Neural cell (in vitro differentiated cells): ENCODE results near the gene MAP2K6.

Experiments used
- CTCF ChIP-seq: fragments of 450-650 bp; IDR thresholded peaks from 2 replicates; pipeline ENCODE4 v1.5.1; 2014; ENCODE audit warnings: antibody characterized with exemption, mild to moderate bottlenecking, moderate library complexity; ENCODE audit not compliant: poor library complexity, severe bottlenecking
- EP300 ChIP-seq: fragments of 450-650 bp; conservative IDR thresholded peaks from 2 replicates; pipeline ENCODE4 v1.6.1; 2014; ENCODE audit warnings: antibody characterized with exemption, mild to moderate bottlenecking, moderate library complexity; ENCODE audit not compliant: poor library complexity, severe bottlenecking
- POLR2AphosphoS5 ChIP-seq: IDR thresholded peaks from 2 replicates; pipeline ENCODE4 v1.6.1; 2012
- SMC3 ChIP-seq: fragments of 450-650 bp; conservative IDR thresholded peaks from 2 replicates; pipeline ENCODE4 v1.6.1; 2014; ENCODE audit warnings: antibody characterized with exemption, mild to moderate bottlenecking, moderate library complexity; ENCODE audit not compliant: poor library complexity
- TAF1 ChIP-seq: IDR thresholded peaks from 2 replicates; pipeline ENCODE4 v1.6.1; 2012; ENCODE audit warnings: low read depth

GRCh38 chr17:69412251-69412671 is 2.2 kb upstream of the MAP2K6 start:
- TF ChIP-seq EP300 (no peak), CTCF (no peak), POLR2AphosphoS5 (no peak), SMC3 (no peak), TAF1 (no peak)
